ENCODE data around the gene CAMTA1.

CAMTA1 gene

GRCh38 chr1:7008975-7009740 is 223.9 kb downstream of the CAMTA1 start:
- Histone ChIP-seq H3K27me3 (ENCODE audit: control insufficient read depth, insufficient read depth, low read length, poor library complexity, severe bottlenecking) (no peaks in the 10 kb centered on the region), H3K4me1 (ENCODE audit: control insufficient read depth, insufficient read depth, low read length) (no peaks in the 10 kb centered on the region), H3K4me3 (ENCODE audit: insufficient read depth, low read depth, low read length) (no peak overlapping the region), H3K36me3 (ENCODE audit: control insufficient read depth, insufficient read depth, low read length) (no peaks in the 10 kb centered on the region), H3K9me3 (ENCODE audit: control insufficient read depth, low read length) (no peaks in the 10 kb centered on the region), H3K27ac (ENCODE audit: insufficient read depth, low read depth, low read length, poor library complexity, severe bottlenecking) (no peak overlapping the region)
- WGBS, 2 experiments: 91 to 92% methylated on average over 18 of the region's 18 CpGs

GRCh38 chr1:7009741-7010525 is 224.7 kb downstream of the CAMTA1 start:
- no peaks in the 10 kb centered on the region for H3K4me1 ChIP-seq (ENCODE audit: control insufficient read depth, insufficient read depth, low read length)
- no peaks in the 10 kb centered on the region for H3K9me3 ChIP-seq (ENCODE audit: control insufficient read depth, low read length)
- no peaks in the 10 kb centered on the region for H3K36me3 ChIP-seq (ENCODE audit: control insufficient read depth, insufficient read depth, low read length)
- WGBS, 2 experiments: 92 to 94% methylated on average over 16 of the region's 16 CpGs
- H3K4me3 ChIP-seq (ENCODE audit: insufficient read depth, low read depth, low read length): no peak overlapping the region
- H3K27ac ChIP-seq (ENCODE audit: insufficient read depth, low read depth, low read length, poor library complexity, severe bottlenecking): no peak overlapping the region
- H3K27me3 ChIP-seq (ENCODE audit: control insufficient read depth, insufficient read depth, low read length, poor library complexity, severe bottlenecking): no peaks in the 10 kb centered on the region

GRCh38 chr1:7010534-7011200 is 225.4 kb downstream of the CAMTA1 start:
- H3K4me1 ChIP-seq (ENCODE audit: control insufficient read depth, insufficient read depth, low read length): no peaks in the 10 kb centered on the region
- no peaks in the 10 kb centered on the region for H3K9me3 ChIP-seq (ENCODE audit: control insufficient read depth, low read length)
- 89 to 90% methylated on average over 13 of the region's 13 CpGs for WGBS, 2 experiments
- H3K27ac ChIP-seq (ENCODE audit: insufficient read depth, low read depth, low read length, poor library complexity, severe bottlenecking): no peak overlapping the region
- no peaks in the 10 kb centered on the region for H3K27me3 ChIP-seq (ENCODE audit: control insufficient read depth, insufficient read depth, low read length, poor library complexity, severe bottlenecking)
- H3K4me3 ChIP-seq (ENCODE audit: insufficient read depth, low read depth, low read length): no peak overlapping the region
- H3K36me3 ChIP-seq (ENCODE audit: control insufficient read depth, insufficient read depth, low read length): no peaks in the 10 kb centered on the region

- Histone ChIP-seq H3K4me1 (ENCODE audit: control insufficient read depth, insufficient read depth, low read length) (no peaks in the 10 kb centered on the region), H3K36me3 (ENCODE audit: control insufficient read depth, insufficient read depth, low read length) (no peaks in the 10 kb centered on the region), H3K4me3 (ENCODE audit: insufficient read depth, low read depth, low read length) (no peak overlapping the region), H3K27me3 (ENCODE audit: control insufficient read depth, insufficient read depth, low read length, poor library complexity, severe bottlenecking) (no peaks in the 10 kb centered on the region), H3K27ac (ENCODE audit: insufficient read depth, low read depth, low read length, poor library complexity, severe bottlenecking) (no peak overlapping the region), H3K9me3 (ENCODE audit: control insufficient read depth, low read length) (no peaks in the 10 kb centered on the region)
- 93 to 95% methylated on average over 9 of the region's 9 CpGs for WGBS, 2 experiments
These were observed 226.6 kb downstream of the CAMTA1 start for GRCh38 chr1:7011826-7012225.

GRCh38 chr1:7012461-7012924 is 227.2 kb downstream of the CAMTA1 start:
- 91 to 93% methylated on average over 14 of the region's 14 CpGs for WGBS, 2 experiments
- H3K36me3 ChIP-seq (ENCODE audit: control insufficient read depth, insufficient read depth, low read length): no peaks in the 10 kb centered on the region
- no peak overlapping the region for H3K27ac ChIP-seq (ENCODE audit: insufficient read depth, low read depth, low read length, poor library complexity, severe bottlenecking)
- no peaks in the 10 kb centered on the region for H3K9me3 ChIP-seq (ENCODE audit: control insufficient read depth, low read length)
- H3K27me3 ChIP-seq (ENCODE audit: control insufficient read depth, insufficient read depth, low read length, poor library complexity, severe bottlenecking): no peaks in the 10 kb centered on the region
- H3K4me1 ChIP-seq (ENCODE audit: control insufficient read depth, insufficient read depth, low read length): no peaks in the 10 kb centered on the region
- H3K4me3 ChIP-seq (ENCODE audit: insufficient read depth, low read depth, low read length): no peak overlapping the region

- 92 to 95% methylated on average over 18 of the region's 18 CpGs for WGBS, 2 experiments
- H3K4me1 ChIP-seq (ENCODE audit: control insufficient read depth, insufficient read depth, low read length): no peaks in the 10 kb centered on the region
- H3K9me3 ChIP-seq (ENCODE audit: control insufficient read depth, low read length): no peaks in the 10 kb centered on the region
- no peak overlapping the region for H3K4me3 ChIP-seq (ENCODE audit: insufficient read depth, low read depth, low read length)
- H3K27me3 ChIP-seq (ENCODE audit: control insufficient read depth, insufficient read depth, low read length, poor library complexity, severe bottlenecking): no peaks in the 10 kb centered on the region
- H3K27ac ChIP-seq (ENCODE audit: insufficient read depth, low read depth, low read length, poor library complexity, severe bottlenecking): no peak overlapping the region
- no peaks in the 10 kb centered on the region for H3K36me3 ChIP-seq (ENCODE audit: control insufficient read depth, insufficient read depth, low read length)
These were observed 228.8 kb downstream of the CAMTA1 start for GRCh38 chr1:7013833-7014639.

GRCh38 chr1:7014640-7014930 is 229.3 kb downstream of the CAMTA1 start:
- no peak overlapping the region for H3K4me3 ChIP-seq (ENCODE audit: insufficient read depth, low read depth, low read length)
- no peak overlapping the region for H3K27ac ChIP-seq (ENCODE audit: insufficient read depth, low read depth, low read length, poor library complexity, severe bottlenecking)
- no peaks in the 10 kb centered on the region for H3K36me3 ChIP-seq (ENCODE audit: control insufficient read depth, insufficient read depth, low read length)
- 93 to 95% methylated on average over 8 of the region's 8 CpGs for WGBS, 2 experiments
- no peaks in the 10 kb centered on the region for H3K4me1 ChIP-seq (ENCODE audit: control insufficient read depth, insufficient read depth, low read length)
- H3K9me3 ChIP-seq (ENCODE audit: control insufficient read depth, low read length): no peaks in the 10 kb centered on the region
- H3K27me3 ChIP-seq (ENCODE audit: control insufficient read depth, insufficient read depth, low read length, poor library complexity, severe bottlenecking): no peaks in the 10 kb centered on the region

- H3K27me3 ChIP-seq (ENCODE audit: control insufficient read depth, insufficient read depth, low read length, poor library complexity, severe bottlenecking): no peaks in the 10 kb centered on the region
- H3K4me3 ChIP-seq (ENCODE audit: insufficient read depth, low read depth, low read length): no peak overlapping the region
- no peaks in the 10 kb centered on the region for H3K9me3 ChIP-seq (ENCODE audit: control insufficient read depth, low read length)
- no peaks in the 10 kb centered on the region for H3K4me1 ChIP-seq (ENCODE audit: control insufficient read depth, insufficient read depth, low read length)
- H3K27ac ChIP-seq (ENCODE audit: insufficient read depth, low read depth, low read length, poor library complexity, severe bottlenecking): no peak overlapping the region
- 91 to 95% methylated on average over 7 of the region's 7 CpGs for WGBS, 2 experiments
- no peaks in the 10 kb centered on the region for H3K36me3 ChIP-seq (ENCODE audit: control insufficient read depth, insufficient read depth, low read length)
These were observed 229.8 kb downstream of the CAMTA1 start for GRCh38 chr1:7015022-7015421.

GRCh38 chr1:7018351-7018750 is 233.1 kb downstream of the CAMTA1 start:
- 95 to 97% methylated on average over 7 of the region's 7 CpGs for WGBS, 2 experiments
- H3K4me1 ChIP-seq (ENCODE audit: control insufficient read depth, insufficient read depth, low read length): no peaks in the 10 kb centered on the region
- H3K9me3 ChIP-seq (ENCODE audit: control insufficient read depth, low read length): no peaks in the 10 kb centered on the region
- H3K27me3 ChIP-seq (ENCODE audit: control insufficient read depth, insufficient read depth, low read length, poor library complexity, severe bottlenecking): no peaks in the 10 kb centered on the region
- no peaks in the 10 kb centered on the region for H3K36me3 ChIP-seq (ENCODE audit: control insufficient read depth, insufficient read depth, low read length)
- H3K4me3 ChIP-seq (ENCODE audit: insufficient read depth, low read depth, low read length): no peak overlapping the region
- H3K27ac ChIP-seq (ENCODE audit: insufficient read depth, low read depth, low read length, poor library complexity, severe bottlenecking): no peak overlapping the region
